HG03520 (cell line): Measurements from ENCODE around the gene SLC39A5.
"Not testable (repeated sequence)": the region's sequence is repeated elsewhere in the genome, so short reads cannot be mapped to it uniquely, and the experiment has no call there.

Experiments used
- ATAC-seq: cut with Tn5 transposase; IDR thresholded peaks from one replicate; pipeline ENCODE4 v1.9.1; 2021; ENCODE audit warnings: mild to moderate bottlenecking, moderate library complexity; ENCODE audit not compliant: unreplicated experiment

SLC39A5 gene

GRCh38 chr12:56229916-56230431, at the start of gene SLC39A5:
Gene SLC39A5, plus strand, starts transcription at chr12:56230051. Its CDS starts 1,224 bp downstream, at chr12:56231275.
- ATAC-seq = no peak

- ATAC-seq = no peak
Measured at GRCh38 chr12:56186957-56187356, 42.9 kb upstream of the SLC39A5 start.

- ATAC-seq = no peak
Measured at GRCh38 chr12:56188131-56188777, 41.6 kb upstream of the SLC39A5 start.

GRCh38 chr12:56188778-56189098, 41.1 kb upstream of the SLC39A5 start:
- ATAC-seq = peak; percentile 2

GRCh38 chr12:56189099-56189917, 40.5 kb upstream of the SLC39A5 start, which contains the start of gene SMARCC2:
Gene SMARCC2, minus strand, starts transcription at chr12:56189483. Its CDS starts 22 bp downstream, at chr12:56189461.
- peak; percentile 59 for ATAC-seq

- ATAC-seq = peak; percentile 18
Measured at GRCh38 chr12:56189918-56190694, 39.7 kb upstream of the SLC39A5 start.

- no peak for ATAC-seq
Measured at GRCh38 chr12:56190695-56191155, 39.1 kb upstream of the SLC39A5 start.

- ATAC-seq = no peak
Measured at GRCh38 chr12:56192582-56192981, 37.3 kb upstream of the SLC39A5 start.

- ATAC-seq = no peak
Measured at GRCh38 chr12:56193025-56193578, 36.7 kb upstream of the SLC39A5 start.

GRCh38 chr12:56196818-56197550, 32.9 kb upstream of the SLC39A5 start:
- not testable (repeated sequence) for ATAC-seq

GRCh38 chr12:56197921-56198635, 31.8 kb upstream of the SLC39A5 start:
- no peak for ATAC-seq

- no peak for ATAC-seq
Measured at GRCh38 chr12:56198836-56199235, 31.0 kb upstream of the SLC39A5 start.

- ATAC-seq = no peak
Measured at GRCh38 chr12:56202366-56202765, 27.5 kb upstream of the SLC39A5 start.

GRCh38 chr12:56202838-56203237, 27.0 kb upstream of the SLC39A5 start:
- no peak for ATAC-seq

GRCh38 chr12:56204275-56204674, 25.6 kb upstream of the SLC39A5 start:
- ATAC-seq = no peak

- ATAC-seq = no peak
Measured at GRCh38 chr12:56205445-56205844, 24.4 kb upstream of the SLC39A5 start.

GRCh38 chr12:56206452-56207166, 23.2 kb upstream of the SLC39A5 start:
- no peak for ATAC-seq

- no peak for ATAC-seq
Measured at GRCh38 chr12:56208006-56208405, 21.8 kb upstream of the SLC39A5 start.

GRCh38 chr12:56212361-56212760, 17.5 kb upstream of the SLC39A5 start:
- ATAC-seq = no peak
